HG02678 (cell line): Measurements from ENCODE around the gene MINDY4B.

Source experiments
- ATAC-seq: cut with Tn5 transposase; IDR thresholded peaks from one replicate; pipeline ENCODE4 v1.9.1; 2021; ENCODE audit warnings: mild to moderate bottlenecking, moderate library complexity; ENCODE audit not compliant: unreplicated experiment

The MINDY4B gene

DNA sequence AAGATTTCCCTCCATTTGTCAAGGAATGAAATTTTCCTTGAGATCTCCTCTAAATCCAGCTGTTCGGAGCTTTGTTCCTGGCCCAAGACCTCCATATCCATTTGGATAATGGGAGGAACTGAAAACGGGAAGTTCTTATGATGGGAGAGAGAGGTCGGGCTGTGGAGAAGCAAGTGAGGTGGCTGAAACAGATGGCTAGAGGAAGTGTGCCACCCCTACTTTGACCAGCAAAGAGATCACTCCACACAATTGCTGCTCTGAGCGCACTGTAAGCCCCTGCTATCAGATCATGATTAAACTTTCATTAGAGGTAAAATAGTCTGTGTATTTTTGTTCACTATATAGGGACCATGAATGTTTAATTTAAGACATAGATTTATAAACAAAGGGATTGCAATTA, at the start of gene MINDY4B:
TSS of gene MINDY4B (minus strand) at position 101 of the 400 bp plus-strand sequence. CDS start at position 101, 0 bp downstream.
- ATAC-seq = no peak

DNA sequence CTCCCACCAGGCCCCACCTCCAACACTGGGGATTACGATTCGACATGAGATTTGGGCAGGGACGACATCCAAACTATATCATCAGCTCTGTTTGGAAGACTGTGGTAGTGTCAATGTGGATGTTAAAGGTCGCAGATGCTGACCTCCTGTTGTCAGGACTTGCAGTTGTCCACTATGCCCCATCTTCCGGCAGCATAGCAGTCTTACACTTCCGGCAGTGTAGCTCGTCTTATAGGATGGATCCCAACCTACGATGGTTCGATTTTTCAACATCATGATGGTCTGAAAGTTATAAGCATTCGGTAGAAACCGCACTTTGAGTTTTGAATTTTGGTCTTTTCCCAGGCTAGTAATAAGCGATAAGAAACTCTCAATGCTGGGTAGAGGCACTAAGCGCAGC, 46.7 kb upstream of the MINDY4B start:
- no peak for ATAC-seq

DNA sequence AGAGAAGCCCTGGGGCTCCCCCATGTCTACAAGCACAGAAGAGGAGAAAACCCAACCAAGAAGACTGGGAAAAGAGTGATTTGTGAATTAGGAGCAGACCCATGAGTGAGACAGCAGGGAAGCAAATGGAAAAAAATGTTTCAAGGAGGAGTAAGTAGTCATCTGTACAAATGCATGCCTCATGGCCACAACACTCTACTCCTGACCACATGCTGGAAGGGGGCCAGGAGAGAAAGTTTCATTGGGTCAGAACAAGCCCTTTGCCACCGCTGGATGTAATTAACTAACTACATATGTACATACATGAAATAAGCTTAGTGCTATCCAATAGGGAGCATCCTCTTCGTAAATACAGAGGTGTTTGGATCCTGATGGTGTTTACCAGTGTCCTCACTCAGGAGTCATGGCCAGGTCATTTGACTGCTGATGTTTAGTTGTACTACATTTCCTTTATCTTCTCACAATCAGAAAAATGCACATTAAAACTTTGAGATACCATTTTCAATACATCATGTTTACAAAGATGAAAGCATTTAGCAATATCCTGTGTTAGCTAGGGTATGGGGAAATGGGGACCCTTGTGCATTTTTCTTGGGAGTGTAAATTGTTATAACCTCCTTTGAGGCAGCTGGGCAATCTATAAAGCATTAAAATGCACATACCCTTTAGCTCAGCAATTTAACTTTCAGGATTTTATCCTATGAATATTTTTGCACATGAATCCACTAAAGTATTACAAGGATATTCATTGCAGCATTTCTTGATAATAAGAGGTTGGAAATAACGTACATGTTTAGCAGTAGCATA, 40.2 kb upstream of the MINDY4B start:
- ATAC-seq = no peak

DNA sequence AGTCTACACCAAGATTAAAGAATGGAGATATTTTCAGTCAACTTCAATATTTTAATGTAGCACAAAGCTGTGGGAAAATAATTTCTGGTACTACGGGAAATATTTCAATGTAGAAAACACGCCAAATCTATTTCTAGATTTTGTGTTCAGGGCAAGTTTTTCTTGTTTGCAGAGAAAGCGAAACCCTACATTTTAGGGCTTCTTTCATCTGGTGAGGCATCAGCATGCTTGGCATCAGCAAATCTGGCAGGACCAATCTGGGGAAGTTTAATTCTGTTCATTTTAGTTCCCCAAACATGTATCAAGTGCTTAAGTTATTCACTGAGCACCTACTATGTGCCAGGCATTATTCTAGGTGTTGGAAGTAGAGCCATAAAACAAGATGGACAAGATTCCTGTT, 37.0 kb upstream of the MINDY4B start:
- no peak for ATAC-seq

DNA sequence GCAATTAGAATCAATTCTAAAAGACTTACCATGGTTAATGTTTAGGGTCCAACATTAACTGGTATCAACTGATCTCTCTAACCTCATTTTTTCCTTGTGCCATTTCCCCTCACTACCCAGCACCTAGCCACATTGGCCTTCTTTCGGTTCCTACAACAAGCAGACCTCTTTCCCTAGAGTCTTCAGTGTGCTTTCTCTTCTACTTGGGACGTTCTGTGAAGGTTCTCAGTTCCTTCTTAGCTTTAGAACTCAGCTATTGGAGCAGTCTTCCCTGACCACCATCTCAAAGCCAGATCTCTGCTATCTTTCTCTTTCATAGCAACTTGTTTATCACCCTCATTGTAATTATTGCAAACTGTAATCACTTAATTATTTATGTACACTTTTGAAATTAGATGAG, 31.5 kb upstream of the MINDY4B start:
- ATAC-seq = no peak

DNA sequence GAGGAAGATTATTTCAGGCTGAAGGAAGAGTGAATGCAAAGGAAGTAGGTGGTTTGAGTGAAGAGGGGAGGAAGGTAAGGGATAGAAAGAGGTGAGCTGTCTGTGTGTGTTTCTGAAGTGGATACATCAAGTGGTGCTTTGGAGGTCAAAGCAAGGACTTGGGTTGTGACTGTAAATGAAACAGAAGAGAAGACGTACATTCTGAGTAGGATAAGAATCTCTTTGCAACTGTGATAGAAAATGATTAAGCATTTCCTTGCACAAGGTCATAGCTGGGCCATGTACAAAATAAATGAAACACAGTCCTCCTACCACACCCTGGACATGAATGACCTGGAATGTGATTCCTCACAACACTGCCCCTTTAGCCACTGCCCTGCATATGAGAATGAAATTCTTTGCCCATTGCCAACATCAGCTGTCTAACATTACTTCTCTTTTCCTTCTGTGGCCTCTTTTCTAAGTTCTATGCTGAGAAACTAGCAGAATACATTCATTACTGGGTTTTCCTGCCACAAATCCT, 28.3 kb upstream of the MINDY4B start:
- ATAC-seq = no peak

DNA sequence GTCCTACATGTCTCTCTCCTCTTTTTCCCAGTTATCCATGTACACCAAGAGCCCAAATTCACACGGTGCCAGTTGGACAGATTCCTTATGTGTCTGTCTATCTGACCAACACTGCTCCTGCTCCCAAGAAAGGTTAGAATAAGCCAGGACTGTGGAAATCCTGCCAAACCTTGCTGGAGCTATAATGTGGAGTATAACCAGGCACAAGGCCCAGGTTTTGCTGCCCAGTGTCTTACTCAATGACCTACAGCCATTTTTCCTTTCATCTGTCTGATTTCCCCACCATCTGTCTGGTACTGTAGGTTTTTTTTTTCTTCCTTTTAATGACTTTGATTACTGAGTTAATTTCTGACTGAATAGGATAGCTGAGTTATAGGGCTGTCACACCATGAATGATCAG, 26.5 kb upstream of the MINDY4B start:
- no peak for ATAC-seq

DNA sequence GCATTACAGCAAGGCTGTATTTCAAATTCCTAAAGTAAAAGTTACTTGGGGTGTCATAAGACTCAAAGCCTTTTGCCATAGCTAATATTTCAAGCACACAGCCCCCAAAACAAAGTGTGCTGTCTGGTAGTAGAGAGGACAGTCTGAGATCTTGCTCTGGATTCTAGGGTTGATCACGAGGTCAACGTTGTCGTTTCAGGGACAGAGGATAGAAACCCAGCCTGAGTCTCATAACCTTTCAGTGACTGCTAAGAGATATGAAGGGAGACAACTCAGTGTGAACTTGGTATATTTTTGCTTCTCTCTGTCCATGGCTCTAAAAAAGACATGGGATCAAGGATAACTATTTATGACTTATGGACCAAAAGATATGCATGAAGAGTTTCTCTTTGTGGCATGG, 25.6 kb upstream of the MINDY4B start:
- ATAC-seq = no peak

DNA sequence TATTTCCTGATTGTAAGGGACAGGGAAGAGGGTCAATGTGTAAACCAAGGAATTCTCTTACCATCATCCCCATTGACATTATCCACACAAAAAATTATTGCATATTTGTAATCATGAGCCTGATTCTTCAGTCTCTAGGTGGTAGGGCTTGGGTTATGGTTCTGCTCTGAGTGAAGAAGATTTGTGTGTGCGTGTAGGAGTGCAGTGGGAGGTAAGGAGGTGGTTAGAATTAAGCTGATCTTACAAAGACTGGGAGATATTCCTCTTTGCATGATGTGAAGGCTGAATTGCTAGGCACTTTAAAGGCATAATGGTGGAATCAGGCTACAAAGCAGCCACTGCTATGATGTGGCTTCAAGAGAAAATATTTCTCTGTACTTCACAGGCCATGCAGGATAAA, 23.0 kb upstream of the MINDY4B start:
- no peak for ATAC-seq

DNA sequence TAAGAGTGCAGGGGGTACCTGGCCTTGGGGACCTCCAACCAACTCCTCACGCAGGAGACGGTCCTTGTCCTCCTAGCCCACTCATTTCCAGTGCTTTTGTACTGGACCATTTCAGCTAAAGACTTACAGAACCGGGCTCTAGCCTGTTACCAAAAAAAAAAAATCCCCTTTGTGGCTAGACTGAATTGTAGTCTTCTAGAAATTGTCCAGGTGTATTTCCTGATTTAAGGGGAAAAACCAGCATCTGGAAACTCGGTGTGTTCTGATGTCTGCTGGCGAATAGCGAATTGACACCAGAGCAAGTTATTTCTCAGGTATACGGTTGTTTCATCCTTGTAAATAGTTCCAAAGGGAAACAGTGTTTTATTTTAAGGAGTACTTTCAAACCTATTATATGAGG, 21.1 kb upstream of the MINDY4B start:
- no peak for ATAC-seq

DNA sequence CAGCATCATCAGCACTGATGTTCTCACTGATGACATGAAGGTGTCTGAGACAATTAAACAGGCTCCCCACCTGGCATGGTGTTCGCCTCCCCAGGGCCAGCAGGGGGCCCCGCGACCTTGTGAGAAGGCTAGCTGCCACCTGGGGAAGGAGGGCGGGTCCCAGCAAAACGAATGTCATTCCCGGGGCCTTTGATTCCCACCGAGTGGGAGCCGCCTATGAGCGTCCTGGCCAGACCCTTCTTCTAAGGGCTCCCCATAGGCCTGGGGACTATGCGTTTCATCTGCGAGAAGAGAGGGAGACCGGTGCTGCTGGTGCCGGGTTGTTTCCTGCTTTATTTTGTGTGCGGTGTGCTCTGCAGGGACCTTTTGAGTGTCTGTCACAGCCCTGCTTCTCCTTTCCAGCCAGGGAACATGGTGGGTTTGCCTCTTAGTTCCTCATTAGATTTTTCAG, 20.5 kb upstream of the MINDY4B start:
- peak; percentile 85 for ATAC-seq

DNA sequence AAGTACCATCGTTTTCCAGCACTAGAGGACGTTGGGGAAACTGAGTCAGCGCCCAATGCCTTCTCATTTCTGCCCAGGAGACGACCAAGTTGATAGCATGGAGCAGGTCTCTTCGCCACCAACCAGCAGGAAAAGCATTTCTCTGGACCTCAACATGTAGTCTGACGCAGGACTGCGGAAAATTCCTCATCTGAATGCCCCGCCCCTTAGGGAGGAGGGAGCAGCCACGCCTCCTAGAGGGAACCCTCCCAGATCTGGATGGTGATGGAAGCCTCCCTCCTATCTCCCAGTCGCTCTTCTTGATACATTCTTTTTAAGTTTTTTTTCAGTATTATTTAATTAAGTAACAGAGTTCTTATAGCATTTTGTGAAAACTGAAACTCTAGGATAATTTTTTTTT, 17.4 kb upstream of the MINDY4B start:
- no peak for ATAC-seq

DNA sequence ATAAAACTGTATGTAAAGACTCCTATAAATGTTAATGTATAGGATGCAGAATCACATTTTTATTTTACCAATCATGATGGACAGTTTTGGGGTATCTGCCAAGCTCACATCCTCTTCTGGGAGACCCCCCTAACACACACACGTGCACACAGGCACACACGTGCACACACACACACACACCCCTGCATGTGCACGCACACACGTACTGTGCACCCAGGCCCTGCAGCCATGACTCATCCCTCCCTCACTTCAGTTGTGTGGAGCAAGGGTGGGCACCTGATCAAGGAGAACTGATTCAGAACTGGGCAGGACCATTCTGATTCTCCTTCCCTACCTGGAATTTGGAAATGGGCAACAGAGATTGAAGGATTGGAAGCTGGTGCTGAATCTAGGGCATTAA, 16.0 kb upstream of the MINDY4B start:
- no peak for ATAC-seq

DNA sequence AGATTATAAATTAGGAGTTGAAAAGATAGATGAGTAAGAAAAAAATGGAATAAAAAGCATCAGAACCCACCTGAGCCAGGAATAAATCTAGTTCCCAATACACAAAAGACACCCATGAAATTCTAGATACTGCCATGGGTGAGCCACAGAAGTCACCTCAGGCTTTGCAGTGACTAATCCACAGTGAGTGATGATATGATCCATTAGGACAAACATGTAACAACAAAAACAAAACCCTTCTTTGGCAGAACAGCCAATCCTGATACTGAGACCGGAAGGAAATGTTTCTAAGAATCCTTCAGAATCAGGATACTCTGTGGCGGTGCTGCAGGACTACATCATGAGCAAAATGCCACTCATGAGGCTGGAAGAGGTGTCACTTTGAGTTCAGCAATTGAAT, 15.0 kb upstream of the MINDY4B start:
- ATAC-seq = no peak

DNA sequence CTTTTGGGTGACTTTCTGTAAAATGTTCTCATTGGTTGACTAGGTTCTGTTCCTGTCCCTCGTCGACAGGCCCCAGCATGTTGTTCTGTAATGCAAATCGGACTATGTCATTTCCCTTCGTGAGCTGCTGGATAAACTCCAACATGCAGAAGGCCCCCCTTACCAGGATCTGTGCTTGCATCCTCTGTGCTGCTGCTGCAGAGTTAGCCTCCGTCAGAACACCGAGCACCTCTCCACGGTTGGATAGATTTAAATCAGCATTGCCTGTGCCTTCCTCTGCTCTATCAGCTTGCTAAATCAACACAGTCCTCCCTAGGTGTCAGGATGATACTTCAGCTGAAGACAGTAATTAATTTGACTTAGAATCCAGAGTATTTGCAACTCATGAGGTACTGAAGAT, 12.7 kb upstream of the MINDY4B start:
- ATAC-seq = no peak

DNA sequence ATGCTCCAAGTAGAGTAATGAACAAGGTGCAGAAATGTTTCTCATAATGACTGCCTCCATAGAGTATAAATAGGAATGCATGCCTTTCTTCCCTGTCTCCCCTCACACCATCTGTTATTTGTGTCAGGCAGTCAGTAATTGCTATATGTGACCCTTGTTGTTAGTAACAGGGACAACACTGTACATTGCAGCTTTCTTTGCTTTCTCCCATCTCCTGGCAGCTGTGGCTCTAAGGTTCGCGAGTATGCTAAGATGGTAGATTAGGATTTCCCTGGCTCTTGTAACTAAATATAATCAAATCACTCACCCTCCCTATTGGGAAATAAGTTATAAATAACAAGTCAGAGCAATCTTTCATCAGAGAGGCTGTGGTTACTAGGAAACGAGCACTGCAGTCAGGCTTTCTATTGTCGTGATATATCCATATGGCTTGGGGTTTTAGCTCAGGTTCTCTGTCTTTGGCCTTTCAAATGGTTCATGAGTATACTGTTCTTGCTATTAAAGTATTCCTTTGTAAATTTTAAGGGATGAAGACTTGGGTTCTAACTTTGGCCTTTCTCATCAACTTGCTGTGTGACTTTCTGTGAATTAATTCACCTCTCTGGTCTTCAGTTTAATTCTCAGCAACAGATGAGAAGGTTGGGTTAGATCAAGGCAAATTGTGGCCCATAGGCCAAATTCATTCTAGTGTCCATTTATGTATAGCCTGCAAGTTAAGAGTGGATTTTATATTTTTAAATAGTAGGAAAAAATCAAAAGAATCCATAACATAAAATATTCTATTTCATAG, 8.1 kb upstream of the MINDY4B start:
- ATAC-seq = no peak

DNA sequence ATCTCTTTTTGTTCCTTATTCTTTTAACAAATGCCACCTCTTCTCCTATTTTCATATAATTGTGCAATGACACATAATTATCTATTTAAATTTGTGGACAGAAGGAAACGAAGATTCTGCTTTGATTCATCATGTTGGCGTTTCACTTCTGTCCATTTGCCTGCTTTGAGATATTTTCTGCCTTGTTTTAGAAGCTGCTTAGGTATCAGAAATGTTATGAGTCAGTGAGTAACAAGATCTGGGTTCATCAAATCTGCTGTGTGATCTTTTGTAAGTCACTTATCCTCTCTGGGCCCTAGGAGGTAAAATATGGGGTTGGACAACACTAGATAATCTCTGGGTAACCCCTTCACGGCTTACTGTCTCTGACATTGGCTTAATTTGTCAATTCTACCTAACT, 7.3 kb upstream of the MINDY4B start:
- no peak for ATAC-seq

DNA sequence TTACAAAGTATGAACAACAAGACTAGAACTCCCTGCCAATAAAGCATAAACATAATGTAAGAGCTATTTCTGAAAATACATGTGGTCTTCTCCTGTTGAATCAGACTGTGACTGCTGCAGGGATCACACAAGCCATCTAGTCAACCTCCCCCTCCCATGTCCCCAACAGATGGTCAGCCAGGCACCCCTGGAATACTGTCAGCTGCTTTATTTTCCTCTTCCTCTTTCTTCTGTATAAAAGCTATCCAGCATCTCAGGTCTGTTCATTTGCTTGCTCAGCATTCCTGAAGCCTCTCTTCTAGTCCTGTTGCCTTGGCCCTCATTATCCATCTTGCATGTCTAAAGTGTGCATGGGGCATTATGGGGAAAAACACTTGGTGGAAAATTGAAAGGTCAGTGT, 6.5 kb upstream of the MINDY4B start:
- ATAC-seq = no peak

DNA sequence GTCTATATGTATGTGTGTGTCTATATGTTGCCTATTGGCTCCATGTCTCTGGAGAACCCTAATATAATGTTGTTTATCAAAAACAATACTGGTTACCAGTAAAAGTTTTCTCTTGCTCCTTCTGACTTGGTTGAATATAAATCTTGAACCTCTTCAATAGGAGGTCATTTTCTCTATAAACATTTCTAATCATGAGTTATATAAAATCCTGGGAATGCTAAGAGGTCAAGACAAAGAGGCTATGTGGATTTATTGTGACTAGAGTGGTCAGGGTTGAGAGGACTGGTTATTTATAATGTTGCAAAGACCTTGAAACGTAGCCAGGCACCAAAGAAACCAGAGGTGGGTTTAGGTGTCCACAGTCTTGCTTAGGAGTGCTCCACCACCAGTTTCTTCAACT, 1.2 kb upstream of the MINDY4B start:
- no peak for ATAC-seq

DNA sequence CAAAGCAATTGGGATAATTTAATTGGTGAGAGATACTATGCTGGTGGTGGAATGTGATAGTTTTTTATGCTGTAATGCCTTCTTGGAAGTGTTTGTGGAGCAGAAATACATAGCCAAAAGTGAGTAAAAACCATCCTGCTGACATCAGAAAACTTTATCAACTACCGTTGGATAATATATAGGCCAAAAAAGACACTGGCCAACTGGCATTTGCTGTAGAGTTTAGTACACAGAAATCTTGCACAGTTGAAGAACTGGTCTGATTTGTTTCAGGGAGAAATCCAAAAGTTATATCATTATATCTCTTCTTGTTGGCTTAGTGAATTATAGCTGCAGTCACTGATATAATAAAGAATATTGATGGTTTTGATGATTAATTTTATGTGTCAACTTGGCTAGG, 507 bp upstream of the MINDY4B start:
- ATAC-seq = no peak

DNA sequence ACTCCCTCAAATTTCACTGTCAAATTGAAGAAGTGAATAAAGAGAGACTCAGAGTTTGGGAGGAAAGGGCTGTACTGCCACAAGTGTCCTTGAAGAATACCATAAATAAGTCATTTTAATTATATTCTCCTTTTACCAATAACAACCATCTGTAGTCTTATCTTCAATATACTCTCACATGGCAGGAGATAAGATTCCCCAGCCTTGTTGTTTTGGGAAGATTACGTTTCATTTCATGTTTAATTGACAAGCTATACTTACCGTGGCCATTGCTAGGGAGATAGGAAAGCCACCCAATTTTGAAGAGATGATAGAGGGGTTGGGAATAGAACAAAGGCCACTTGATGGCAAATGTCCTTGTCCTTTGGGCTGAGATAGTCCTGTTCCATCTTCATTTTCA, 2.3 kb downstream of the MINDY4B start:
- no peak for ATAC-seq

DNA sequence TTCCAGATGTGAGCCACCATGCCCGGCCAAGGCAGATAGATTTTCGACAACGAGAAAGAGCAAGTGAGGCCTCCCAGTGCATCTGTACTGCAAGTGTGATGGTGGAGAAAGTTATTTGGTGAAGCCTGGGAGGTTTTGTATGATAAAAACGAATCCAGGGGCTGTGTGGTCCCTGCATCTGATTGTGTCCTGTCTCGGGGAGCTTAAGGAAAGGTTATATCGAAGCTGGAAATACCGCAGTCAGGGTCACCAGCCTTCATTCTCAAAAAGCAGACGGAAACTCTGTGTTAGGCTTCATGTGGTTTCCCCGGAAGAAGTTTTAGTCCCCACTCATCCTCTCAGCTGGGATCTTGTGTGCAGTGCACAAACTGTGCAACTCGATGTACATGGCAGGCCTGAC, 3.4 kb downstream of the MINDY4B start:
- ATAC-seq = no peak
